ENCODE results near the gene SLITRK3.
"Not testable (repeated sequence)": the region's sequence is repeated elsewhere in the genome, so short reads cannot be mapped to it uniquely, and the experiment has no call there.

The SLITRK3 gene

GRCh38 chr3:165192610-165193192 lies 3.5 kb downstream of the SLITRK3 start:
- no peak for DNase-seq

- DNase-seq = no peak
Measured at GRCh38 chr3:165191491-165191890, 4.7 kb downstream of the SLITRK3 start.

DNA sequence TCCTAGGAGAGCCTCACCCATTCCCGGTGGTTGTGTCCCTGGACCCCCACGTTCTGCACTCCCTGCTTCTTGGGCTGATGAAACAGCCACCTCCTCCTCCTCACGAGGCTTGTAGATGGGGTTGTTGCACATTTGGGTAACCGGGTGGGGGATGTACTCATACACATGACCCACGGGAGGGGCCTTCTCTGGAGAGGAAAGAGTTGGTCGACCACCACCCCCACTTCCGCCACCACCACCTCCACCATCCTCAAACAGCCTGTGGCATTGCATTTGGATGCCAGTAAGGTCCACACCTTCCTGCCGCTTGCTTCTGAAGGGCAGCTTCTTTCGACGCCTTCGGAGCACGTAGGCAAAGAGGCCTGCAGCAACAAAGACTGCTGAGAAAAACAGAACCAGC lies 7.7 kb downstream of the SLITRK3 start:
- no peak for DNase-seq

GRCh38 chr3:165185707-165186327 lies 10.4 kb downstream of the SLITRK3 start:
- peak; percentile 83 for DNase-seq

GRCh38 chr3:165181556-165181955 lies 14.6 kb downstream of the SLITRK3 start:
- DNase-seq = no peak

DNA sequence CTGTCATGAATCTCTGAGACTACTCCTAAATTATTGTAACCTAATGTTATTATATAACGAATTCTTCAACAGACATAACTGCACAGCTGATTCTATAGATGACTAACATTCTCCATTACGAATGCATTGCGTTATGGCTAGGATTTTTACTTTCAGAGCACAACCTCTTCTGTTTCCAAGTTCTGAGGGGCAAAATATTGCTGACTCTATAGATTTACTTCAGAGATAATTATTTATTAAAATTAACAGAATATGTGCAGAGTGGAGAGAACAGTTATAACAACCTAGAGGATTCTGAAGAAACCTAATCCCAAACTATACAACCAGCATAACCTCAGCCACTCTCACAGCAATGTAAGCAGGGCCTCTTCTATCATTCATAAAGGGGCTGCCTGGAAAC lies 25.9 kb downstream of the SLITRK3 start:
- DNase-seq = no peak

DNA sequence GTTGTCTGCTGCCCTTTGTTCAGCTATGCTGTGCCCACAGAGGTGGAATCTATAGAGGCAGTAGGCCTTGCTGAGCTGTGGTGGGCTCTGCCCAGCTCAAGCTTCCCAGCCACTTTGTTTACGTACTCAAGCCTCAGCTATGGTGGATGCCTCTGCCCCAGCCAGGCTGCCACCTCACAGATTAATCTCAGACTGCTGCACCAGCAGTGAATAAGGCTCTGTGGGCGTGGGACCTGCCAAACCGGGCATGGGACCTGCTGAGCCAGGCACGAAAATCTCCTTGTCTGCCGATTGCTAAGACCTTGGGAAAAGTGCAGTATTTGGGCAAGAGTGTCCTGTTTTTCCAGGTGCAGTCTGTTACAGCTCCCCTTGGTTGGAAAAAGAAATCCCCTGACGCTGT lies 26.8 kb downstream of the SLITRK3 start:
- no peak for DNase-seq

DNA sequence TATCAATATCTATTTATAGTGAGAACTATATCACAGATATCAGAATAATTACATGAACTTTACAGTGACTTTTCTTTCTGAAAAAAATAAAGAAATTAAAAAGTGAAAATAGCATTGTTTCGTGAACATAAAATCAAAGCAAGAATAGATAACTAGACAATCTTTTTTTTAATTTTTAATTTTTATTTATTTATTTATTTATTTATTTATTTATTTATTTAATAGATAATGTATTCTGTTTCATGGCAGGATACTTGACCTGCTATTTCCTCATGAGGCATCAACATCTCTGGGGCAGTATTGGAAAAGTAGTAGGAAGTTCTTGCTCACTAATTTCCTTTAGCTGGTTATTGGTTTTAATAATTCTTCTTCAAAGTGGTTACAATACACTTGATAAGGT lies 33.3 kb downstream of the SLITRK3 start:
- DNase-seq = no peak

DNA sequence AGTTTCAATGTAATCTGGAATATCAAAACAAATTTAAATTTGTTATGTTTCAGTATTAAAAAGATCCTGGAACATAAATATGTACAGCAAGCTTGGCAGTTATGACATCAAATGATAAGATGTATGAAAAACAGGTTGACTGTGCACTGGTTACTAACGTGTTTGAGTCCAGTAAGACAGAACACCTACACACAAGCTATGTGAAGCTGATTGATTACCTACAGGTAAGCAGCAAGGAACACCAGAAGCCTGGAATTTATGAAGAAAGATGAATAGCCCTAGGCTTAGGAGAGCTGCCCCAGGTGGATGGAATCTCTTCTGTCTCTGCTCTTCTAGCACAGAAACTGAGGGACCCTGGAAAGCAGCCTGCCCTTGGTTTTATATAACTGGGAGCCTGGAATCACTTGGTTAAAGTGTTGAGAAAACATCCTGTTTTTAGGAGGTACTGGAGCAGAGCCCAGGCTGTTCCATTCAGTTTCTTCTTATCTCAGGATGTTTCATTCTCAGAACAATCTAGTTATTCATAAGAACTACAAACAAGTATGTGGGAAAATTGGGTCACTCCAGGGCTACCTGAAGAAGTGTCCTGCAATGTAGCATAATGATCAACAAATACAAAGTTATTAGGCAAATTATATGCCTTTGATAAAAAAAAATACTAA lies 36.3 kb downstream of the SLITRK3 start:
- no peak for DNase-seq

GRCh38 chr3:165158011-165158410 lies 38.2 kb downstream of the SLITRK3 start:
- DNase-seq = no peak

DNA sequence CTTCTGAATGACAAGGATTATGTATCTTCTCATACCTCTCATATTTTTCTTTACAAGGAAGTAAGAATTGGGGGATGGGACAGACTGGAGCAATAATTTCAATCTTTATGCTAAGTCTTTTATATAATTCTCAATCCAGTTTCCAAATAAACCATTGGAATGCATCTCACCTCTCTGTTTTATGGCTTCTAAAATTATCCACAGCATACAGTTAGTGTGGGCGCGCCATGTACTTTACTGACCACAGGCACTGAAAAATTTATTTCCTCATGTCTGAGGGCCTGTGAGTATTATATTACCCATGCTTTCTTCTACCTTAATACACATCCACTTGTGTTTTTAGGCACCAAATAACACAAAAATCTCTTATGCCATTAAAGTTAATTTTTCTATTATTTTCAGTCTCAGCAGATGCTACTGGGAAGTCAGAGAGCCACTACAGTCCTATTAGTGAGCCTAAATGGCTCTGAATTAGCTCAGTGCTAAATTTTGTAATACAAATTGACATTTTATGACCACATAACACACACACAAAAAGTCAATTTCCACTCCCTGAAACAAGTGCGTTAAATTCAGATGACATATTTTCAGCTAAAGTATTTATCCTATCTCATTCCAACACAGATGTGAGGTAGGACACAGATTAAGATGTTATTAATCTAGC lies 39.3 kb downstream of the SLITRK3 start:
- DNase-seq = no peak

DNA sequence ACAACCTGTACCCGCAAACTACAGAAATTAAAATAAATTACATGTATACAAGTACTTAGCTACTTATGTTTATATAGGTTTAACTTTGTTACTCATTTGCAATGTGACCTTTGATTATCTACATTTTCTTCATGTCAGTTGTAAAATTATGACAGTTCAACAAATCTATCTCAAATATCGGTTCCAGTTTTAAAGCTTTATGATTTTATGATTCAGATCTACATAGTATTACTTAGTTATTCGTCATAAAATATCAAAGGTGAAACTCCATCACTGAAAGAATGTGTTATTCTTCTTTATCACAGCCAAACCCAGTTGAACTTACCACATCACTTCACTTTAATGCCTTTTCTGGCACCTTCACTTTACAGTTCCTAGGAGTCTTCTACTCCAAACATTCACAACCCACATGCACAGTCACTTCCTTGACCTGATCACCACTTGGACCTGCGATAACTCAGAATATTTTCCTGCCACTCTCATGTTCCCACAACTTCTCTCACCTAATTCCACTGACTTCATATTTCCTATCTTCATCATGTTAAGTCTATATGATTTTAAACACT lies 47.2 kb downstream of the SLITRK3 start:
- DNase-seq = no peak

DNA sequence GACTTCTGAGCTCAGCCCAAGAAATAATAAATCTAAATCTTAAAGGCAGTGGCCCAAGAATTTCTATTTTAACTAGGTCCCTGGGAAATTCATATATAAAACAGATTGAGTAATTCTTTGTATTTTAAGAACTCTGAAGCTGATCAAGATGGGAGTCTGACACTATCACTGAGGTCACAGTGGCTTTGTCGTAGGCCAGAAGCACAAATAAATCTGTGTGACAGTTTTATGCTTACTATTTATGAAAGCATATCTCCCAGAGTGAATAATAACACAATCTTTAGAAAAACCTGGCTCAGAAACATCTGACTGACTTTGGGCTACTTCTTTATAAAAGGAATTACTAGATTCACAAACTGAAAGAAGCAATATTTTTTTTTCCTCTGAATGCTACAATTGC lies 51.9 kb downstream of the SLITRK3 start:
- no peak for DNase-seq

- DNase-seq = not testable (repeated sequence)
Measured at GRCh38 chr3:165139918-165140317, 56.3 kb downstream of the SLITRK3 start.
